Neutrophil (primary cell): ENCODE measurements around the gene RWDD4.

ENCODE experiments used
- H3K27ac ChIP-seq: fragments of 200-600 bp; sonication (generic); 2 replicates; pipeline ENCODE4 v1.5.1; 2016; ENCODE audit warnings: mild to moderate bottlenecking, moderate library complexity
- H3K27me3 ChIP-seq: fragments of 200-600 bp; sonication (generic); 2 replicates; pipeline ENCODE4 v1.6.0; 2016; ENCODE audit warnings: mild to moderate bottlenecking
- H3K36me3 ChIP-seq: fragments of 200-600 bp; sonication (generic); 2 replicates; pipeline ENCODE4 v1.5.1; 2017
- H3K4me1 ChIP-seq, 2 experiments: fragments of 200-600 bp in 1 of 2; sonication (generic) in 1 of 2; 1 replicate in 1 of 2; 2 replicates in 1 of 2; pipeline versions ENCODE4 v1.5.1 to v1.6.1; 2013 to 2016; ENCODE audit warnings: low read depth in 1 of 2, low read length in 1 of 2, mild to moderate bottlenecking in 1 of 2, moderate library complexity in 1 of 2; ENCODE audit not compliant: control insufficient read depth in 1 of 2, insufficient read depth in 1 of 2
- H3K4me3 ChIP-seq, 2 experiments: fragments of 200-600 bp in 1 of 2; sonication (generic) in 1 of 2; 1 replicate in 1 of 2; 2 replicates in 1 of 2; pipeline ENCODE4 v1.5.1; 2013 to 2016; ENCODE audit warnings: low read depth in 1 of 2, low read length in 1 of 2, mild to moderate bottlenecking in 1 of 2, moderate library complexity in 1 of 2
- H3K9me3 ChIP-seq: fragments of 200-600 bp; sonication (generic); 2 replicates; pipeline ENCODE4 v1.5.1; 2016
- TF ChIP-seq, protein P1 (sequence below): fragments of 200-600 bp; sonication (generic); IDR thresholded peaks from 2 replicates; pipeline ENCODE4 v1.5.1; 2016; ENCODE audit warnings: antibody characterized with exemption

RWDD4 gene

DNA sequence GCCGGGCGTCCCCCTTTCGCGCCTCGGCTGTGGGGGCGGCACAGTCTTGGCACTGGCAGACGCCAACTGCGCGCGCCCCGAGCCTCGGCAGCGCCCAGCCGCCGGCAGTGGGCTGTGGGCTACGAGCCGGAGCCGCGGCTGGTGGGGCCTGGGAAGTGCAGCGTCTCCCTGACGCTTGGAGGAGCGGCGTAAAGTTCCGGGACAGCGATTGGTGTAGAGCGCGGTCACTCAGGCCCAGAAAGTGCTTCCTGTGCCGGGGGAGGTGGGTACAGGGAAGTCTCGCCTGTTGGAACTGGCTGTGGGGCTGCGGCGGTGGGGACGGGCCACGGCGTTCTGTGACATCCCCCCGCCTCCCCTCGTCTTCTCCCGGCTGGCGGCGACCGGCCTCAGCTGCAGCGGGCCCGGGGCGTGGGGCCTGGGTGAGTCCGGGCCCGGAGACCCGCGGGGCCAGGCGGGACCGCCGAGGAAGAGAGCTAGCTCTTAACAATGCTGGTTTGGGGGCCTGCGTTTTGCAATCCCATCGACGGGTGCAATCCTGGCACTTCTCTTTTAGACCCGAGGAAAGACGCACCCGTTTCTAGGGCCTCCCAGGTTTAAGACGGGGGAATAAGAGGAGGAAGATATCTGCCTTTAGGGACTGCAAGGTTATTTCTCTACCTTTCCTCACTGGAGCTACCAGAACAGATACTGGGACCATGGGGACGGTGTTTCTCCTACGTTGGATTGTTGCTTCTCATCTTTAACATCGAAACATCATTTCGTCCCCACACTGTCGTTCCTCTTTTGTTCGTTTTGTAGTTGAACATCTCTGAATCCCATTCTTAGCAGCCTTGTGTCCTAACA, at the start of gene RWDD4, which contains the start of gene TRAPPC11:
TSS of gene RWDD4 (minus strand) at position 157 of the 843 bp plus-strand sequence. CDS start 233 bp downstream, outside the sequence.
TSS of gene TRAPPC11 (plus strand) at position 265 of the 843 bp plus-strand sequence. CDS start 4,575 bp downstream, outside the sequence.
- no peaks in the 10 kb centered on the region for H3K27me3 ChIP-seq
- TF ChIP-seq, protein P1, sequence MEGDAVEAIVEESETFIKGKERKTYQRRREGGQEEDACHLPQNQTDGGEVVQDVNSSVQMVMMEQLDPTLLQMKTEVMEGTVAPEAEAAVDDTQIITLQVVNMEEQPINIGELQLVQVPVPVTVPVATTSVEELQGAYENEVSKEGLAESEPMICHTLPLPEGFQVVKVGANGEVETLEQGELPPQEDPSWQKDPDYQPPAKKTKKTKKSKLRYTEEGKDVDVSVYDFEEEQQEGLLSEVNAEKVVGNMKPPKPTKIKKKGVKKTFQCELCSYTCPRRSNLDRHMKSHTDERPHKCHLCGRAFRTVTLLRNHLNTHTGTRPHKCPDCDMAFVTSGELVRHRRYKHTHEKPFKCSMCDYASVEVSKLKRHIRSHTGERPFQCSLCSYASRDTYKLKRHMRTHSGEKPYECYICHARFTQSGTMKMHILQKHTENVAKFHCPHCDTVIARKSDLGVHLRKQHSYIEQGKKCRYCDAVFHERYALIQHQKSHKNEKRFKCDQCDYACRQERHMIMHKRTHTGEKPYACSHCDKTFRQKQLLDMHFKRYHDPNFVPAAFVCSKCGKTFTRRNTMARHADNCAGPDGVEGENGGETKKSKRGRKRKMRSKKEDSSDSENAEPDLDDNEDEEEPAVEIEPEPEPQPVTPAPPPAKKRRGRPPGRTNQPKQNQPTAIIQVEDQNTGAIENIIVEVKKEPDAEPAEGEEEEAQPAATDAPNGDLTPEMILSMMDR: peak; percentile 85
- H3K36me3 ChIP-seq: peaks cover 5% of the 10 kb centered on the region
- peaks cover 23 to 29% of the 10 kb centered on the region in 2 experiments for H3K4me1 ChIP-seq
- H3K9me3 ChIP-seq: no peaks in the 10 kb centered on the region
- H3K27ac ChIP-seq: peak within 1 kb of the TSS; percentile 97
- H3K4me3 ChIP-seq: peak within 1 kb of the TSS; percentile 77 to 89

DNA sequence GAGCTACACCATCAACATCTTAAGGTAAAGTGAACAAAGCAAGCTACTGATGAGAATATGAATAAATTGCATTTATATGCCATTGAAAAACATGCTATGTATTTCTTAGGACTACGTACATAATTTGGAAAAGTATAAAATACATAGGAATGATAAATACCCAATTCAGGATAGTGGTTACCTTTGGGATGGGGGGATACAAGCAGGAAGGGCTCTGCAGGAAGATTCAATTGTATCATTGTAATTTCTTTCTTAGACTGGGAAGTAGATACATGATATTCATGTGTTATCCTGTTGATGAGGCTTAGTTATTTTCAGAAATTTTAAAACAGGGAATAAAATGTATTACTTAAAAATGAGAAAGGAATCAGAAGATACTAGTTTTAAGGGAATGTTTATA, 43.5 kb upstream of the RWDD4 start:
- Histone ChIP-seq H3K4me1 (no peaks in the 10 kb centered on the region), H3K36me3 (peaks cover 92% of the 10 kb centered on the region)
- TF ChIP-seq, protein P1: no peak

DNA sequence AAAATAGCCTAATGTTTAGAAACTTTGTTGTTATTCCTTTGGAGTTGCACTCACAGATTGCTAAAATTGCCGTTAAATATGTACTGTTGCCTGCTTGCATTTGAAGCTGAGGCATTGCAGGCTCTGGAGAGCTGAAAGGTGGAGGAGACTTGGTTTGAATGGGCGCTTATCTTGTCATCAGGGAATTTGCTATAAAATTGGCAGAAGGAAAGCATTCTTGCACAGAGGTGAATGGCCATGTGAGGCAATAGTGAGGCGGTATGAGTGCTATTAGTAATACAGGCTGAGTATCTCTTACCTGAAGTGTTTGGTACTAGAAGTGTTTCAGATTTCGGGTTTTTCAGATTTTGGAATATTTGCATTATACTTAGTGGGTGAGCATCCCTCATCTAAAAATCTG, 41.4 kb upstream of the RWDD4 start:
- H3K36me3 ChIP-seq: peaks cover 92% of the 10 kb centered on the region

More for the DNA sequence above, 43.5 kb upstream of the RWDD4 start:
- Histone ChIP-seq H3K27ac (no peak overlapping the region), H3K27me3 (no peaks in the 10 kb centered on the region), H3K9me3 (no peaks in the 10 kb centered on the region), H3K4me3 (no peak overlapping the region)

DNA sequence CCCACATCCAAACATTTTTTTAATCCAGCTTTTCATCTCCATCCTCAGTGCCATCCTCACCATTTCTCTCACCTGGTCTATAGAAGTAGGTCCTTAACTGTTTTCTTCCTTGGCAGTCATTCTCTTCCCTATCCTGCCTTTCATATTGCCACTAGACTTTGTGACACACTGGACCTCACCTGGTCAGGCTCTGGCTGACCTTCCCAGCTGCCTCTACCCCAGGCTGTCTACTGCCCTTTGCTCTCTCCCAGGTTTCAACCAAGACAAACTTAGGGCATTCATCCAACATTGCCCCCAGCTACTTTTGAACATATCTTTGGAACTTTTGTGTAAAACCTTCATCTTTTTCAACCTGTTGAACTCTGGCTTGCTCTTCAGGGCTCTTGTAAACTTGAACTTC, 39.9 kb upstream of the RWDD4 start:
- H3K9me3 ChIP-seq: no peaks in the 10 kb centered on the region
- H3K4me3 ChIP-seq: no peak overlapping the region
- H3K27ac ChIP-seq: no peak overlapping the region
- H3K27me3 ChIP-seq: no peaks in the 10 kb centered on the region
- peaks cover 96% of the 10 kb centered on the region for H3K36me3 ChIP-seq
- TF ChIP-seq, protein P1: no peak
- no peaks in the 10 kb centered on the region for H3K4me1 ChIP-seq

More for the DNA sequence above, 41.4 kb upstream of the RWDD4 start:
- no peak overlapping the region for H3K4me3 ChIP-seq
- H3K9me3 ChIP-seq: no peaks in the 10 kb centered on the region
- no peak overlapping the region for H3K27ac ChIP-seq
- TF ChIP-seq, protein P1: no peak
- H3K27me3 ChIP-seq: no peaks in the 10 kb centered on the region
- no peaks in the 10 kb centered on the region for H3K4me1 ChIP-seq

DNA sequence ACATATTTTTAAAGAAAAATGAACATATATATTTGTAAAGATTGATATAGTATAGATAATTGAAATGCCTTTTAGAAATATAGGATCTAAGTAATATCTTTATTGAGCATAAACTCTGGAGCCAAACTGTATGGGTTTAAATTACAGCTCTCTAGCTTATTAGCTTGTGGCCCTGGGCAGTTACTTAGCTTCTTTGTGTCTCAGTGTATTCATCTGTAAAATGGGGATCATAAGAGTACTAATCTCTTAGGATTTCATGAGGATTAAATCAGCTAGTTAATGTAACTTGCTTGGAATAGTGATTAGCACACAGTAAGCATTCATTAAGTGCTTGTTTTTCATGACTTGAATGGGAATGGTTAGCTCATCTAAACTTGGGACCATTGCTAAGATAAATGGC, 32.9 kb upstream of the RWDD4 start:
- Histone ChIP-seq H3K9me3 (no peaks in the 10 kb centered on the region), H3K4me1 (no peaks in the 10 kb centered on the region), H3K36me3 (peaks cover 90% of the 10 kb centered on the region), H3K27ac (no peak overlapping the region), H3K4me3 (no peak overlapping the region), H3K27me3 (no peaks in the 10 kb centered on the region)
- TF ChIP-seq, protein P1: no peak
